ENCODE data around the gene PDSS2.
A peak's percentile ranks its signal among the peaks of the same experiment; 100 is the strongest.

Gene PDSS2

DNA sequence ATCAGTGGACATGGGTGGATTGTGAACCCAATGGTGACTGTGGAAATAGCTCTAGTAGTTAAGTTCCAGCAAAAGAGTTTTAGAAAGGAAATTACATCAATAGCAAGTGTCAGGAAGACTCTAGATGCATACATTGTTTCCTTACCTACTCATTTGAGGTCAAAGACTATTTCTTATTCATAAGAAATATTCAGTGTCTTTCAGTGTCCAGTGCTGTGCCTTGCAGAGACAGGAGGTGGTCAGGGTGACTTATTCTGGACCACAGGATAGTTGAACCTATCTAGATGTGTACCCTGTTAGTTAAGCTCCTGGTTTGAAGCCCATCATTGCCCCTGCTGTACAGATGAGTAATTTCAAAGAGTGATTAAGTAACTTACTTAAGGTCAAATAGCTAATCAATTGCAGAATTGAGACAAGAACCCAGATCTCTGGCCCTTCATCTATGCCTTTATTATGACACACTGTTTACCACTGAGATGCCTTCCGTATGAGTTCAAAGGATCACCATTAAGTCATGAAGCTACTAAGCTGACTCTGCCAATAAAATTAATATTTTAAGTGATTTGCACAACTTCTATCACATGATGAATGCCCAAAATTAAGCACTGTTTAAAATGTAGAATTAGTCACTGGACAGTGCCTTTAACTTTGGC is 136.1 kb downstream of the PDSS2 start:
- TF ChIP-seq, protein P1, sequence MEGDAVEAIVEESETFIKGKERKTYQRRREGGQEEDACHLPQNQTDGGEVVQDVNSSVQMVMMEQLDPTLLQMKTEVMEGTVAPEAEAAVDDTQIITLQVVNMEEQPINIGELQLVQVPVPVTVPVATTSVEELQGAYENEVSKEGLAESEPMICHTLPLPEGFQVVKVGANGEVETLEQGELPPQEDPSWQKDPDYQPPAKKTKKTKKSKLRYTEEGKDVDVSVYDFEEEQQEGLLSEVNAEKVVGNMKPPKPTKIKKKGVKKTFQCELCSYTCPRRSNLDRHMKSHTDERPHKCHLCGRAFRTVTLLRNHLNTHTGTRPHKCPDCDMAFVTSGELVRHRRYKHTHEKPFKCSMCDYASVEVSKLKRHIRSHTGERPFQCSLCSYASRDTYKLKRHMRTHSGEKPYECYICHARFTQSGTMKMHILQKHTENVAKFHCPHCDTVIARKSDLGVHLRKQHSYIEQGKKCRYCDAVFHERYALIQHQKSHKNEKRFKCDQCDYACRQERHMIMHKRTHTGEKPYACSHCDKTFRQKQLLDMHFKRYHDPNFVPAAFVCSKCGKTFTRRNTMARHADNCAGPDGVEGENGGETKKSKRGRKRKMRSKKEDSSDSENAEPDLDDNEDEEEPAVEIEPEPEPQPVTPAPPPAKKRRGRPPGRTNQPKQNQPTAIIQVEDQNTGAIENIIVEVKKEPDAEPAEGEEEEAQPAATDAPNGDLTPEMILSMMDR (IDR thresholded peaks at IDR 0.05; ENCODE audit: borderline replicate concordance, insufficient read depth, low read depth, low read length): no peak
- H3K4me3 ChIP-seq (ENCODE audit: low read depth, low read length): no peak overlapping the region

DNA sequence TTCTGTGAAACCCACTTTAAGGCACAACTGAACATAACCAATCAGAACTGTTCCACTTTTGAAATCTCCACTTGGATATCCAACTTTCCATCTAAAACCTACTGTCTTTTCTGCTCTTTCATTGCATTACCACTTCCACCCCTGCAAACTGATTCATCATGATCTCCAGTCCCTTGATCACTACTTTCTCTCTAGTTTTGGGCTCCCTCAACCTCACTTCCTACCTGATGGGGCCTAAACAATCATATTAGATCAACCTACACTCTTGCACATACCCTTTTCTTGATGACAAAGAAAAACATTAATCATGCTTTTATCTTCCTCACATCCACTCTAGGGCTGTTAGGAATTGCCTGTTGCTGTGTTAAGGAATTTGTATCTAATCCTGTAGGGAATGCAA is 137.6 kb downstream of the PDSS2 start:
- TF ChIP-seq, protein P1 (IDR thresholded peaks at IDR 0.05; ENCODE audit: borderline replicate concordance, insufficient read depth, low read depth, low read length): no peak
- H3K4me3 ChIP-seq (ENCODE audit: low read depth, low read length): no peak overlapping the region

DNA sequence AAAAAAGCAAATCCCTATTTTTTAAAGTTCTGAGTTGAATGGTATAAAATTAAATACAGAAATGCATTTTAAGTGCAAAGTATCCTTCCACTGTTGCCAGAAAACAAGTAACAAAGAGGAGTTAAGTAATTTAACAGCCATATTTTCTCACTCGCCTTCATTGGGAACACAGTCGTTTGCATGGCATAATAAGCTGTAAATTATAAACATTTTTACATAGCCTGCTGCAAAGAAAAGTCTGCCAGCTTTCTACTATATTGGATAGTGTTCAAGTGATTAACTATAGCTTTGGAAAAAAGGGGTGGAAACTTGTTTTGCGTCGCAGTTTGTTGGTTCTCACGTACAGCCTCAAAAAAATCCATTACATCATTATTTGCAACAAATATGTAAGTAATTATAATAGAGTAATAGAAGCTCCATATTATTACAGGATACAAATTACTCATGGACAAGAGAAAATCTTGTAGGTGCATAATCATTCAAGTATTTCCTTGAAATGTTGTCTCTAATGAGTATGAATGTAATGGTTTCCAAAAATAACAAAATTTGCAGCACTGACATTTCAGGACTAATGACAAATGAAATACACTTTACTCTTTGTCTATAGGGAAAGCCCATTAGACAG is 139.3 kb downstream of the PDSS2 start:
- no peak overlapping the region for H3K4me3 ChIP-seq (ENCODE audit: low read depth, low read length)
- TF ChIP-seq, protein P1 (IDR thresholded peaks at IDR 0.05; ENCODE audit: borderline replicate concordance, insufficient read depth, low read depth, low read length): no peak

DNA sequence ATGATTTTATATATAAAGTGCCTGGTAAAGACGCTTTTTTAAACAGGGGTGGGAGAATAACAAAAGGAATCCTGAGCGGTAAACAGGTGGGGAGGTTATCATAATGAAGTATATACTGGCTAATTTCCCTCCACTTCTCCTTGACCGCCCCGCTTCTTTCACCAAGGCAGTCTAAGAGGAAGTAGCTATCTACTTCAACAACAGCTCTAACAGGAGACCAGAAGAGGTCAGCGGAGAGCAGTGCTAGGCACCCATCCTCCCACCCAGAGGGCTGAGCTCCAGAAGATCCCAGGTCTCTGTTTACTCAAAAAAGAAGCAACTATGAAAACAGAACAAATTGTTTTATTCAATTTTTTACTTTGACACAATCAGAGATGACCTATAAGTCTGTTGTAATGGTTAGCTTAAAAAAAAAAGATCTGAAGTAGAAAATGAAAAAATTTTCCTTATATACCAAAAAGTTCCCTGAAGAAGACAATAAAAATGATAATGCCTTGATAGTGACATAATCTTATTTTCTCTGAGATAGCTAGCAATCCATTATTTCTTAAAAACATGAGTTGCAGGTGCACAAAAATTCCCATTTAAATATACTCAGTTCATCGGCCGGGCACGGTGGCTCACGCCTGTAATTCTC is 141.1 kb downstream of the PDSS2 start:
- TF ChIP-seq, protein P1 (IDR thresholded peaks at IDR 0.05; ENCODE audit: borderline replicate concordance, insufficient read depth, low read depth, low read length): peak; percentile 74
- H3K4me3 ChIP-seq (ENCODE audit: low read depth, low read length): no peak overlapping the region

DNA sequence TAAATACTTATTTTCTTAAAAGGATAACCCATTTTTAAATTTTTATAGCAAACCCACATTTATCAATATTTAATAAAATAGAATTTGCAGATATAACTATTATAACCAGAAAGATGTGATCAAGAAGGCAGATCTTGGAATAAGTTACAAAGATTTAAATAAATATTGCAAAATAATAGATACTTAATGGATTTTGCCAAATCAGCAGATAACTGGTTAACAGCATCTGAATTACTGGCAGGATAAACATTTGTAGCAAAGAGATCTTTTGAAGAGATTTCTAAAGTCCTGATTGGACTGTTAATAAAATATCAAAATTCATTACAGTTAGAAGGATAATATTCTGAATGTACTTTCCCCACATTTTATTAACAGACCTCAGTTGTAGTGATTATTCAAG is 144.2 kb downstream of the PDSS2 start:
- TF ChIP-seq, protein P1 (IDR thresholded peaks at IDR 0.05; ENCODE audit: borderline replicate concordance, insufficient read depth, low read depth, low read length): no peak
- no peak overlapping the region for H3K4me3 ChIP-seq (ENCODE audit: low read depth, low read length)

DNA sequence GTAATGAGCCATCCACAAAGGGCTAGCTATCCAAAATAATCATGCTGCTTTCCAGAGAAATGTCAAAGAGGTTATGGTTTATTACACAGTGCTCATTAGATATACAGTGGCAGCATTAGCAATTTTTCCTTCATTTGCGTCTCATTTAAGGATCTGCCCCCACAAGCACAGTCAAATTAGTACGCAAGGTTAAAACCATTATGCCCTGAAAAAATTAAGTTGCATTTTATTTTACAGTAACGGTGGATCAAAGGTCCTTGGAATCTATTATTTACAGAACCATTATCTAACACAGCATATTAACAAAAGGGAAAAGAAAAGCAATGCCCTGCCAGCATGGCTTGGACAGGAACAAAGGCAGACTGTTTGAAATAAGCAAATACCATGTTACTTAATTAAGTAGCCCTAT is 144.8 kb downstream of the PDSS2 start:
- TF ChIP-seq, protein P1 (IDR thresholded peaks at IDR 0.05; ENCODE audit: borderline replicate concordance, insufficient read depth, low read depth, low read length): no peak
- no peak overlapping the region for H3K4me3 ChIP-seq (ENCODE audit: low read depth, low read length)

DNA sequence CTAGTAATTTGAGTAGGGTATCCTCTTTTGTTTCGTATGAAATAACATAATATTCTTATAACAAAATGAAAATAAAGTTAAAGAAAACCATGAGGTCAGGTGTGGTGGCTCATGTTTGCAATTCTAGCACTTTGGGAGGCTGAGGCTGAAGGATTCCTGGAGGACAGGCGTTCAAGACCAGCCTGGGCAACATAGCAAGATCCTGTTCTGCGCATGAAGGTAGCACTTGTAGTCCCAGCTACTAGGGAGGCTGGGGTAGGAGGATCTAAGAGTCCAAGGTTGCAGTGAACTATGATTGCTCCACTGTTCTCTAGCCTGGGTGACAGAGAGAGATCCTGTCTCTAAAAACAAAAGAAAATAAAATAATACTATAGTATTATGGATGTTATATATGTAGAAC is 145.6 kb downstream of the PDSS2 start:
- TF ChIP-seq, protein P1 (IDR thresholded peaks at IDR 0.05; ENCODE audit: borderline replicate concordance, insufficient read depth, low read depth, low read length): no peak
- no peak overlapping the region for H3K4me3 ChIP-seq (ENCODE audit: low read depth, low read length)
